ENCODE results near the gene FALEC. TPM values are rescaled to one million over a fixed set of nuclear protein-coding genes. Genes with fewer than 3 reads are reported as not detected.

FALEC gene
- polyA plus RNA-seq, 1 donor (not counting 4 experiments of a cell fraction or from before 2014, with no cell fraction given): 0.12 TPM

- H3K9ac ChIP-seq (ENCODE audit: control insufficient read depth, extremely low read depth, insufficient read depth, low read length): no peak overlapping the region
- no peaks in the 10 kb centered on the region for H3K36me3 ChIP-seq (ENCODE audit: control insufficient read depth in 2 of 2, extremely low read depth in 1 of 2, insufficient read depth in 2 of 2, low read length in 2 of 2)
- H4K20me1 ChIP-seq (ENCODE audit: control insufficient read depth, extremely low read depth, insufficient read depth, low read length): no peaks in the 10 kb centered on the region
- FAIRE-seq (no peak), DNase-seq (ENCODE audit: low read depth, low spot score) (no peak)
- peak overlapping the region; percentile 72 for H2AFZ ChIP-seq (ENCODE audit: control insufficient read depth, low read length)
- H3K9me1 ChIP-seq (ENCODE audit: control insufficient read depth, extremely low read depth, insufficient read depth, low read length): no peaks in the 10 kb centered on the region
- TF ChIP-seq CTCF (optimal IDR thresholded peaks at IDR 0.05 in 1 of 3, IDR thresholded peaks at IDR 0.05 in 1 of 3, conservative IDR thresholded peaks at IDR 0.05 in 1 of 3; ENCODE audit: extremely low read depth in 1 of 3, insufficient read depth in 2 of 3, low read length in 3 of 3): no peak
- no peak for TF ChIP-seq EZH2 (IDR thresholded peaks at IDR 0.05; ENCODE audit: low read length)
- H3K27me3 ChIP-seq (ENCODE audit: control insufficient read depth, extremely low read depth, insufficient read depth, low read length): no peaks in the 10 kb centered on the region
- H3K4me1 ChIP-seq (ENCODE audit: control insufficient read depth, extremely low read depth, insufficient read depth, low read length): peaks cover 45% of the 10 kb centered on the region
- peak overlapping the region; percentile 78 for H3K27ac ChIP-seq (ENCODE audit: control insufficient read depth, insufficient read depth, low read length)
- H3K79me2 ChIP-seq (ENCODE audit: control insufficient read depth, insufficient read depth, low read length): no peaks in the 10 kb centered on the region
- peak overlapping the region; percentile 79 for H3K4me2 ChIP-seq (ENCODE audit: control insufficient read depth, extremely low read depth, insufficient read depth, low read depth, low read length)
- dilution Hi-C loops (cut with MboI; ENCODE audit: extremely low pct_ligation_motif_present, low sequenced_read_pairs): no loop called here
- no peak overlapping the region for H3K4me3 ChIP-seq (ENCODE audit: control insufficient read depth in 2 of 3, extremely low read depth in 1 of 3, insufficient read depth in 2 of 3, low read depth in 1 of 3, low read length in 3 of 3)
- no peaks in the 10 kb centered on the region for H3K9me3 ChIP-seq (ENCODE audit: control insufficient read depth, low read depth, low read length)
Observed at GRCh38 chr1:150536836-150537731, 21.5 kb downstream of the FALEC start.

GRCh38 chr1:150537732-150538684 lies 22.5 kb downstream of the FALEC start:
- Histone ChIP-seq H3K27ac (ENCODE audit: control insufficient read depth, insufficient read depth, low read length) (peak overlapping the region; percentile 78), H3K9me1 (ENCODE audit: control insufficient read depth, extremely low read depth, insufficient read depth, low read length) (no peaks in the 10 kb centered on the region), H4K20me1 (ENCODE audit: control insufficient read depth, extremely low read depth, insufficient read depth, low read length) (no peaks in the 10 kb centered on the region), H2AFZ (ENCODE audit: control insufficient read depth, low read length) (peak overlapping the region; percentile 72), H3K4me1 (ENCODE audit: control insufficient read depth, extremely low read depth, insufficient read depth, low read length) (peaks cover 37% of the 10 kb centered on the region), H3K4me3 (ENCODE audit: control insufficient read depth in 2 of 3, extremely low read depth in 1 of 3, insufficient read depth in 2 of 3, low read depth in 1 of 3, low read length in 3 of 3) (peak overlapping the region in 1 of 3 experiments; percentile 27), H3K4me2 (ENCODE audit: control insufficient read depth, extremely low read depth, insufficient read depth, low read depth, low read length) (peak overlapping the region; percentile 79), H3K27me3 (ENCODE audit: control insufficient read depth, extremely low read depth, insufficient read depth, low read length) (no peaks in the 10 kb centered on the region), H3K79me2 (ENCODE audit: control insufficient read depth, insufficient read depth, low read length) (no peaks in the 10 kb centered on the region), H3K9me3 (ENCODE audit: control insufficient read depth, low read depth, low read length) (no peaks in the 10 kb centered on the region), H3K36me3 (ENCODE audit: control insufficient read depth in 2 of 2, extremely low read depth in 1 of 2, insufficient read depth in 2 of 2, low read length in 2 of 2) (no peaks in the 10 kb centered on the region), H3K9ac (ENCODE audit: control insufficient read depth, extremely low read depth, insufficient read depth, low read length) (peak overlapping the region; percentile 67)
- TF ChIP-seq EZH2 (IDR thresholded peaks at IDR 0.05; ENCODE audit: low read length) (no peak), CTCF (optimal IDR thresholded peaks at IDR 0.05 in 1 of 3, IDR thresholded peaks at IDR 0.05 in 1 of 3, conservative IDR thresholded peaks at IDR 0.05 in 1 of 3; ENCODE audit: extremely low read depth in 1 of 3, insufficient read depth in 2 of 3, low read length in 3 of 3) (peak in 2 of 3 experiments; percentile 18 to 46)
- dilution Hi-C loops (cut with MboI; ENCODE audit: extremely low pct_ligation_motif_present, low sequenced_read_pairs): no loop called here
- DNase-seq (ENCODE audit: low read depth, low spot score): no peak
- FAIRE-seq: peak; percentile 26
